ENCODE data around the gene PERM1. TPM values are rescaled to one million over a fixed set of nuclear protein-coding genes. Genes with fewer than 3 reads are reported as not detected.
A peak's percentile ranks its signal among the peaks of the same experiment; 100 is the strongest.

Gene PERM1
- total RNA-seq, 2 donors from 2014 or later: 0.80 to 3.9 TPM

DNA sequence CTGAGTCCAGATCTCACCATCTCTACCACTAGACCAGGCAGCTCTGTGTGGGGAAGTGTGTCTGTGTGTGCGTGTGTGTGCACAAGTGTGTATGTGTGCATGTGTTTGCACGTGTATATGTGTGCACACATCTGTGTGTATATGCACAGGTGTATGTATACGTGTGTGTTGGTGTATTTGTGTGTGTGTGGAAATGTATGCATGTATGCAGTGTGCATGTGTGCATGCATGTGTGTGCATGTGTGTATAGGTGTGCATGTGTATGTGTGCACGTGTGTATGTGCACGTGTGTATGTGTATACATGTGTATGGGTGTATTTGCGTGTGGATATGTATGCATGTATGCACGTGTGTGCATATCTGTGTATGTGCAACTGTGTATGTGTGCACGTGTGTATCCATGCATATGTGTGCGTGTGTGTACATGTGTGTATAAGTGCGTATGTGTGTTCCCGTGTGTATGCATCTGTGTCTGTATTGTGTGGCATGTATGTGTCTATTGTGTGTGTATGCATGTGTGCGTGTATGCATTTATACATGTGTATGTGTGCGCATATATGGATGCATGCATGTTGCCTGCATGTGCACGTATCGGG lies 12.5 kb downstream of the PERM1 start:
- Histone ChIP-seq H3K9me3 (no peaks in the 10 kb centered on the region), H3K4me1 (replicated peaks) (peaks cover 6% of the 10 kb centered on the region), H3K27me3 (replicated peaks; ENCODE audit: insufficient read depth) (no peaks in the 10 kb centered on the region), H3K27ac (no peak overlapping the region), H3K36me3 (no peaks in the 10 kb centered on the region), H3K4me3 (no peak overlapping the region)
- no peak for DNase-seq (ENCODE audit: low spot score)
- intact Hi-C loops (cut with DNase I): loop anchor here (5.0 kb wide), 1 partner anchor 62 kb away; no protein-coding TSS in a partner anchor
- 83% methylated on average over 15 of the region's 15 CpGs for WGBS
- TF ChIP-seq POLR2AphosphoS5 (IDR thresholded peaks at IDR 0.05) (no peak), POLR2A (IDR thresholded peaks at IDR 0.05) (no peak)
- TF ChIP-seq, protein P1, sequence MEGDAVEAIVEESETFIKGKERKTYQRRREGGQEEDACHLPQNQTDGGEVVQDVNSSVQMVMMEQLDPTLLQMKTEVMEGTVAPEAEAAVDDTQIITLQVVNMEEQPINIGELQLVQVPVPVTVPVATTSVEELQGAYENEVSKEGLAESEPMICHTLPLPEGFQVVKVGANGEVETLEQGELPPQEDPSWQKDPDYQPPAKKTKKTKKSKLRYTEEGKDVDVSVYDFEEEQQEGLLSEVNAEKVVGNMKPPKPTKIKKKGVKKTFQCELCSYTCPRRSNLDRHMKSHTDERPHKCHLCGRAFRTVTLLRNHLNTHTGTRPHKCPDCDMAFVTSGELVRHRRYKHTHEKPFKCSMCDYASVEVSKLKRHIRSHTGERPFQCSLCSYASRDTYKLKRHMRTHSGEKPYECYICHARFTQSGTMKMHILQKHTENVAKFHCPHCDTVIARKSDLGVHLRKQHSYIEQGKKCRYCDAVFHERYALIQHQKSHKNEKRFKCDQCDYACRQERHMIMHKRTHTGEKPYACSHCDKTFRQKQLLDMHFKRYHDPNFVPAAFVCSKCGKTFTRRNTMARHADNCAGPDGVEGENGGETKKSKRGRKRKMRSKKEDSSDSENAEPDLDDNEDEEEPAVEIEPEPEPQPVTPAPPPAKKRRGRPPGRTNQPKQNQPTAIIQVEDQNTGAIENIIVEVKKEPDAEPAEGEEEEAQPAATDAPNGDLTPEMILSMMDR (IDR thresholded peaks at IDR 0.05): no peak

DNA sequence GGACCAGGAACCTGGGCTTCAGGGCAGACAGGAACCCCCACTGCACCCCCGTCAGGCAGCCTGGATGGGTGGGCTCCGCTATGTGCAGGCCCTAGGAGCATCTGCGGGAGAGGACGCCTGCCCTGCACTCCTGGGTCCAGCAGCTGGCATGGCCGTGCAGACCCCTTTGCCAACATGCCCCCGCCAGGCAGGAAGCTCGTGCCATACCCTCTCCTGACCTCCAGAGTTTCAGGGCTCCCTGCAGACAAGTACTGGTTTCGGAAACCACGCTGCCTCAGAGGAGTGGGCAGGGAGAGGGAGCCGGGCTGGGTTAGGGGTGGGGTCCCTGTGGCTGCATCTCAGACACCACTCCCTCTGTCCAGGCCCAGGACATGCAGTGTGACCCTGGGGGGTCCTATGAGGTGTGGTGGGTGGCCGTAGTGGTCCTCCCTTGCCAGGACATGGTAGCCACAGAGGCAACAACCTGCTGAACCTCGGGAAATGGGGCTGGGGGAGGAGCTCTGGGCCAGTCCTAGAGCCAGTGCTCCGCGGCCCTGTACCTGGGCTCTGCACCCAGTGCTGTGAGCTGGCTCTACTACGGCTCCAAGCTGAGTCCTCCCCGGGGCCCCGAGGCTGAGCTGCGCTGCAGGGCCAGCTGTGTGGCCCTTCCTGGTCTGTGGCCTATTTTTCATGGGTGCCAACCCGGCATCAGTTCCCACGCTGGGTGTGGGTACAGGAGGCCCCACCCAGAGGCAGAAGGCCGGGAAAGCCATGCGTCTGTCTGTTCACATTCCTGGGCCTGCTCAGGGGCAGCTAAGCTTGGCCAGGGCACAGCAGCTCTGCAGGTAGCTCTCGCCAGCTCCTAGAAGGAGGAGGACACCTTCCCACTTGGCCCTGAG lies 14.2 kb downstream of the PERM1 start:
- H3K4me1 ChIP-seq (replicated peaks): peaks cover 6% of the 10 kb centered on the region
- no peaks in the 10 kb centered on the region for H3K36me3 ChIP-seq
- no peak for TF ChIP-seq POLR2A (IDR thresholded peaks at IDR 0.05)
- no peak for TF ChIP-seq POLR2AphosphoS5 (IDR thresholded peaks at IDR 0.05)
- TF ChIP-seq, protein P1 (IDR thresholded peaks at IDR 0.05): no peak
- H3K27me3 ChIP-seq (replicated peaks; ENCODE audit: insufficient read depth): no peaks in the 10 kb centered on the region
- H3K27ac ChIP-seq: no peak overlapping the region
- H3K4me3 ChIP-seq: no peak overlapping the region
- no peak for DNase-seq (ENCODE audit: low spot score)
- no peaks in the 10 kb centered on the region for H3K9me3 ChIP-seq
- 72% methylated on average over 19 of the region's 23 CpGs for WGBS
- intact Hi-C loops (cut with DNase I): loop anchor here (5.0 kb wide), 1 partner anchor 60 kb away; no protein-coding TSS in a partner anchor

DNA sequence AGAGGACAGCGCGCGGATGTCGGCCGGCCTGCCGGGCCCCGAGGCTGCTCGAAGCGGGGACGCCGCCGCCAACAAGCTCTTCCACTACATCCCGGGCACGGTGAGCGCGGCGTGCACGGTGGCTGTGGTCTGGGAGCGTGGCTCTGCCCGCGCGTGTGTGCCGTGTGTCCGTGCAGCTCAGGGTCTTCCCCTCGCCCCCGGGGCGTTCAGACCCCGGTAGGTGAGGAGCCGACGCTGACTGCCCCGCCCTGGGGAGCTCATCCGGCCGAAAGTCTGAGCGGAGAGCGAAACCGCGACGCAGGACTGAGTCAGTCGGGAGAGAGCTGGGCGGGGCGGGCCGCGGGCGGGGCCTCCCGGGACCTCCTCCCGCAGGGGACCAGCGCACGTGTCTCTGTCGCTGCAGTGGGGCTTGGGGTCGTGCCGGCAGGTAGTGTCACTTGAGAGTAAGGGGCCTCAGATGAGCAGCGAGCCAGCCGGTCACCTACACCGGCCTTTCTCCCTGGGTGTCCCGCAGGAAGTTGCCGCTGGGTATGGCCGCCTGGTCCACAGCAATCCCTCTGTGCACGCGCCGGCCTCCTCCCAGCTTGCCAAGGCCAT lies 15.1 kb downstream of the PERM1 start:
- Histone ChIP-seq H3K27ac (peak overlapping the region; percentile 85 to 89), H3K4me3 (peak overlapping the region; percentile 47 to 55), H3K27me3 (replicated peaks; ENCODE audit: insufficient read depth) (no peaks in the 10 kb centered on the region), H3K9me3 (no peaks in the 10 kb centered on the region), H3K4me1 (replicated peaks) (peaks cover 6% of the 10 kb centered on the region), H3K36me3 (no peaks in the 10 kb centered on the region)
- intact Hi-C loops (cut with DNase I): loop anchor here (5.0 kb wide), 1 partner anchor 60 kb away; no protein-coding TSS in a partner anchor
- TF ChIP-seq POLR2AphosphoS5 (IDR thresholded peaks at IDR 0.05) (peak; percentile 64), POLR2A (IDR thresholded peaks at IDR 0.05) (peak; percentile 75)
- TF ChIP-seq, protein P1 (IDR thresholded peaks at IDR 0.05): no peak
- DNase-seq (ENCODE audit: low spot score): peak; percentile 71
- WGBS: under 1% methylated on average over 52 of the region's 60 CpGs

DNA sequence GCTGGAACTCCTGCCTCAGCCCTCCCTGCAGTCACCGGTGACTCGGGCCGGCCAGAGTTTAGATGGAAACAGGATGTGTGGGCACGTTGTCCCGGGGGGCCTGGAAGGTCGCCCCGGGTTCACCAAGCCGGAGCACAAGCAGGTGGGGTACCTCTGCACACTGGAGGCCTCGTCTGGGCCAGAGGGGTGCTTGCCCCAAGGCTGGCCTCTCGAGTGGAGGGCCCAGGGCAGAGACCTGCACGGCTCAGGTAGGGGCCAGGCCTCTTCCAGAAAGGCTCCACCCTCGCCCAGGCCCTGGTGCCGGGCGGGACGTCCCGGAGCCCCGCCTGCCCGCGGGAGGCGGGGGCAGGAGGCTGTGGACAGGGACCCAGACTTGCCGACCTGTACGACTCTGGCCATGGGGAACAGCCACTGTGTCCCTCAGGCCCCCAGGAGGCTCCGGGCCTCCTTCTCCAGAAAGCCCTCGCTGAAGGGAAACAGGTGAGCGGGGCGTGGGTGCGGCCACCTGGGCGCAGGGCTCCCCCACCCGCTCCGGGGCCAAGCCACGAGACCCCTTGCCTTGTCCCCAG lies 15.7 kb downstream of the PERM1 start, which contains the start of gene PLEKHN1:
Gene PLEKHN1 (plus strand): TSS at position 348 of the 569 bp plus-strand sequence. CDS start 50 bp downstream, at position 398.
- peak; percentile 61 for TF ChIP-seq POLR2A (IDR thresholded peaks at IDR 0.05)
- TF ChIP-seq POLR2AphosphoS5 (IDR thresholded peaks at IDR 0.05): no peak
- no peaks in the 10 kb centered on the region for H3K9me3 ChIP-seq
- peak; percentile 46 for DNase-seq (ENCODE audit: low spot score)
- H3K27ac ChIP-seq: peak within 1 kb of the TSS; percentile 85 to 89
- H3K36me3 ChIP-seq: no peaks in the 10 kb centered on the region
- WGBS: 2% methylated on average over 17 of the region's 31 CpGs
- H3K4me3 ChIP-seq: peak within 1 kb of the TSS; percentile 47 to 55
- H3K27me3 ChIP-seq (replicated peaks; ENCODE audit: insufficient read depth): no peaks in the 10 kb centered on the region
- peaks cover 6% of the 10 kb centered on the region for H3K4me1 ChIP-seq (replicated peaks)
- intact Hi-C loops (cut with DNase I): loop anchor here (5.0 kb wide), 1 partner anchor 59 kb away; no protein-coding TSS in a partner anchor

Measured in prostate gland (tissue), 2 donors.